Tibial nerve (tissue), 4 donors: ENCODE measurements around the gene ZMYND8.
"Not testable (repeated sequence)": the region's sequence is repeated elsewhere in the genome, so short reads cannot be mapped to it uniquely, and the experiment has no call there.

ENCODE experiments used
- EP300 ChIP-seq, 2 donors: sonication (generic); formaldehyde crosslinking; IDR thresholded peaks; one replicate each; pipeline ENCODE4 v1.6.1; 2017; ENCODE audit warnings: antibody characterized with exemption in 2 of 2, mild to moderate bottlenecking in 1 of 2
- POLR2A ChIP-seq, 2 donors: fragments of 450-650 bp; IDR thresholded peaks; one replicate each; pipeline ENCODE4 v1.6.1; 2017; ENCODE audit warnings: antibody characterized with exemption in 2 of 2, mild to moderate bottlenecking in 2 of 2, moderate library complexity in 2 of 2
- TF ChIP-seq, protein P1 (sequence below), 5 experiments: fragments of 200-600 bp in 3 of 5; fragments of 450-650 bp in 2 of 5; sonication (generic) in 3 of 5; IDR thresholded peaks; one replicate each; pipeline ENCODE4 v1.5.1; 2016 to 2019; ENCODE audit warnings: antibody characterized with exemption in 5 of 5, mild to moderate bottlenecking in 3 of 5, moderate library complexity in 2 of 5

DNA sequence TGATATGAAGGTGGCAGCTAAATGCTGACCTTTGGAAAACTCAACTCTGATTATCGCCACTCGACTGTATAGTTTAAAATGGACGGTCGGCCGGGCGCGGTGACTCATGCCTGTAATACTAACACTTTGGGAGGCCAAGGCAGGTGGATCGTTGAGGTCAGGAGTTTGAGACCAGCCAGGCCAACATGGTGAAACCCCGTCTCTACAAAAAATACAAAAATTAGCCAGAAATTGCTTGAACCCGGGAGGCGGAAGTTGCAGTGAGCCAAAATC, 151.7 kb downstream of the ZMYND8 start:
- TF ChIP-seq, protein P1, sequence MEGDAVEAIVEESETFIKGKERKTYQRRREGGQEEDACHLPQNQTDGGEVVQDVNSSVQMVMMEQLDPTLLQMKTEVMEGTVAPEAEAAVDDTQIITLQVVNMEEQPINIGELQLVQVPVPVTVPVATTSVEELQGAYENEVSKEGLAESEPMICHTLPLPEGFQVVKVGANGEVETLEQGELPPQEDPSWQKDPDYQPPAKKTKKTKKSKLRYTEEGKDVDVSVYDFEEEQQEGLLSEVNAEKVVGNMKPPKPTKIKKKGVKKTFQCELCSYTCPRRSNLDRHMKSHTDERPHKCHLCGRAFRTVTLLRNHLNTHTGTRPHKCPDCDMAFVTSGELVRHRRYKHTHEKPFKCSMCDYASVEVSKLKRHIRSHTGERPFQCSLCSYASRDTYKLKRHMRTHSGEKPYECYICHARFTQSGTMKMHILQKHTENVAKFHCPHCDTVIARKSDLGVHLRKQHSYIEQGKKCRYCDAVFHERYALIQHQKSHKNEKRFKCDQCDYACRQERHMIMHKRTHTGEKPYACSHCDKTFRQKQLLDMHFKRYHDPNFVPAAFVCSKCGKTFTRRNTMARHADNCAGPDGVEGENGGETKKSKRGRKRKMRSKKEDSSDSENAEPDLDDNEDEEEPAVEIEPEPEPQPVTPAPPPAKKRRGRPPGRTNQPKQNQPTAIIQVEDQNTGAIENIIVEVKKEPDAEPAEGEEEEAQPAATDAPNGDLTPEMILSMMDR (IDR thresholded peaks at IDR 0.05) = not testable (repeated sequence)
- TF ChIP-seq EP300, POLR2A (IDR thresholded peaks at IDR 0.05): not testable (repeated sequence)
